ENCODE measurements around the gene PTOV1. TPM values are rescaled to one million over a fixed set of nuclear protein-coding genes. Genes with fewer than 3 reads are reported as not detected.

Gene PTOV1
- total RNA-seq, 1 experiment from 2014 or later = 107 TPM

Other genes with a start within 250 kb of the PTOV1 start
- 28.9 and 43.3 TPM in 2 replicates for gene RRAS, start 211.0 kb upstream of the PTOV1 start, total RNA-seq (2014; rRNA removed; shearing (Covaris generic))
- 9.9 and 26.5 TPM in 2 replicates for gene SCAF1, start 208.9 kb upstream of the PTOV1 start, total RNA-seq (2014; rRNA removed; shearing (Covaris generic))
- 146 and 186 TPM in 2 replicates for gene IRF3, start 185.3 kb upstream of the PTOV1 start, total RNA-seq (2014; rRNA removed; shearing (Covaris generic))
- 6.3 and 14.1 TPM in 2 replicates for gene BCL2L12, start 185.2 kb upstream of the PTOV1 start, total RNA-seq (2014; rRNA removed; shearing (Covaris generic))
- 208 and 209 TPM in 2 replicates for gene PRMT1, start 173.9 kb upstream of the PTOV1 start, total RNA-seq (2014; rRNA removed; shearing (Covaris generic))
- gene ADM5, start 161.6 kb upstream of the PTOV1 start, total RNA-seq (2014; rRNA removed; shearing (Covaris generic)) = 0.20 and 0.34 TPM in 2 replicates
- 21.1 and 26.7 TPM in 2 replicates for gene CPT1C, start 160.0 kb upstream of the PTOV1 start, total RNA-seq (2014; rRNA removed; shearing (Covaris generic))
- gene TSKS, start 87.9 kb upstream of the PTOV1 start, total RNA-seq (2014; rRNA removed; shearing (Covaris generic)) = not detected in 2 replicates
- gene AP2A1, start 84.2 kb upstream of the PTOV1 start, total RNA-seq (2014; rRNA removed; shearing (Covaris generic)) = 74.4 and 113 TPM in 2 replicates
- 23.2 and 28.6 TPM in 2 replicates for gene FUZ, start 37.9 kb upstream of the PTOV1 start, total RNA-seq (2014; rRNA removed; shearing (Covaris generic))
- gene MED25, start 32.9 kb upstream of the PTOV1 start, total RNA-seq (2014; rRNA removed; shearing (Covaris generic)) = 30.2 and 45.6 TPM in 2 replicates
- gene PNKP, start 16.4 kb downstream of the PTOV1 start, total RNA-seq (2014; rRNA removed; shearing (Covaris generic)) = 19.1 and 23.9 TPM in 2 replicates
- 13.6 and 14.8 TPM in 2 replicates for gene AKT1S1, start 26.2 kb downstream of the PTOV1 start, total RNA-seq (2014; rRNA removed; shearing (Covaris generic))
- gene TBC1D17, start 26.5 kb downstream of the PTOV1 start, total RNA-seq (2014; rRNA removed; shearing (Covaris generic)) = 8.3 and 12.2 TPM in 2 replicates
- 5.9 and 12.5 TPM in 2 replicates for gene IL4I1, start 45.7 kb downstream of the PTOV1 start, total RNA-seq (2014; rRNA removed; shearing (Covaris generic))
- 18.9 and 20.5 TPM in 2 replicates for gene ATF5, start 78.0 kb downstream of the PTOV1 start, total RNA-seq (2014; rRNA removed; shearing (Covaris generic))
- gene NUP62, start 78.3 kb downstream of the PTOV1 start, total RNA-seq (2014; rRNA removed; shearing (Covaris generic)) = 70.5 and 96.0 TPM in 2 replicates
- not detected in 2 replicates for gene SIGLEC11, start 110.0 kb downstream of the PTOV1 start, total RNA-seq (2014; rRNA removed; shearing (Covaris generic))
- gene VRK3, start 174.2 kb downstream of the PTOV1 start, total RNA-seq (2014; rRNA removed; shearing (Covaris generic)) = 34.0 and 41.9 TPM in 2 replicates
- gene ZNF473, start 174.8 kb downstream of the PTOV1 start, total RNA-seq (2014; rRNA removed; shearing (Covaris generic)) = 14.7 and 20.4 TPM in 2 replicates

Measured in M059J (cell line).